Smooth muscle cell (in vitro differentiated cells): ENCODE data around the gene LRRC49. TPM values are rescaled to one million over a fixed set of nuclear protein-coding genes. Genes with fewer than 3 reads are reported as not detected.
"Not testable (repeated sequence)": the region's sequence is repeated elsewhere in the genome, so short reads cannot be mapped to it uniquely, and the experiment has no call there.

Experiments
- DNase-seq: peaks from one replicate; lab custom pipeline; 2025; ENCODE audit not compliant: unreplicated experiment; lab: John Stamatoyannopoulos, UW
- H2AFZ ChIP-seq: fragments of 200-600 bp; sonication (generic); 2 replicates; pipeline ENCODE4 v1.6.0; 2016; ENCODE audit warnings: antibody characterized with exemption, low read depth, mild to moderate bottlenecking
- H3F3A ChIP-seq: fragments of 200-600 bp; sonication (generic); 2 replicates; pipeline ENCODE4 v1.6.0; 2017; ENCODE audit warnings: antibody characterized with exemption, low read depth
- H3K27ac ChIP-seq: fragments of 200-600 bp; sonication (generic); 2 replicates; pipeline ENCODE4 v1.5.1; 2016; ENCODE audit warnings: low read depth, mild to moderate bottlenecking
- H3K27me3 ChIP-seq: fragments of 200-600 bp; sonication (generic); 2 replicates; pipeline ENCODE4 v1.6.1; 2016; ENCODE audit warnings: low read depth, mild to moderate bottlenecking
- H3K36me3 ChIP-seq: fragments of 200-600 bp; sonication (generic); 2 replicates; pipeline ENCODE4 v1.5.1; 2016; ENCODE audit warnings: low read depth
- H3K4me1 ChIP-seq: fragments of 200-600 bp; sonication (generic); 2 replicates; pipeline ENCODE4 v1.5.1; 2016; ENCODE audit warnings: low read depth
- H3K4me2 ChIP-seq: fragments of 200-600 bp; sonication (generic); 2 replicates; pipeline ENCODE4 v1.6.0; 2016; ENCODE audit warnings: mild to moderate bottlenecking
- H3K4me3 ChIP-seq: fragments of 200-600 bp; sonication (generic); 2 replicates; pipeline ENCODE4 v1.5.1; 2016; ENCODE audit warnings: mild to moderate bottlenecking
- H3K79me2 ChIP-seq: fragments of 200-600 bp; sonication (generic); 2 replicates; pipeline ENCODE4 v1.6.0; 2016; ENCODE audit warnings: low read depth, mild to moderate bottlenecking
- H3K9ac ChIP-seq: fragments of 200-600 bp; sonication (generic); 2 replicates; pipeline ENCODE4 v1.6.0; 2016; ENCODE audit warnings: low read depth
- H3K9me3 ChIP-seq: fragments of 200-600 bp; sonication (generic); replicated peaks from 2 replicates; pipeline ENCODE4 v1.5.1; 2016; ENCODE audit warnings: low read depth
- H4K20me1 ChIP-seq: fragments of 200-600 bp; sonication (generic); 2 replicates; pipeline ENCODE4 v1.6.0; 2016; ENCODE audit warnings: low read depth
- CTCF ChIP-seq: fragments of 200-600 bp; sonication (generic); IDR thresholded peaks from 2 replicates; pipeline ENCODE4 v1.5.1; 2017; ENCODE audit warnings: borderline replicate concordance, mild to moderate bottlenecking, antibody characterized with exemption; ENCODE audit not compliant: insufficient read depth, poor library complexity, severe bottlenecking
- WGBS: methylation state at CpG from one replicate; pipeline ENCODE4 v1.1.7; 2016; ENCODE audit warnings: low lambda C conversion rate; 5-methylcytosine and 5-hydroxymethylcytosine counted together
- polyA plus RNA-seq: library from polyadenylated mRNA; unstranded; fragments of >200 nt; fragmentation: Nextera tagmentation; extraction: Ambion mirVana; gene quantifications from 2 replicates; pipeline ENCODE4 v1.2.1, GENCODE V29; 2016
- total RNA-seq: library from RNA; depleted of rRNA; stranded (reverse); fragments of >200 nt; gene quantifications from 2 replicates; pipeline ENCODE4 v1.2.3, GENCODE V29; 2014

Gene LRRC49
- total and polyA plus RNA-seq, 2 experiments from 2014 or later, result 3.1 to 8.3 TPM

DNA sequence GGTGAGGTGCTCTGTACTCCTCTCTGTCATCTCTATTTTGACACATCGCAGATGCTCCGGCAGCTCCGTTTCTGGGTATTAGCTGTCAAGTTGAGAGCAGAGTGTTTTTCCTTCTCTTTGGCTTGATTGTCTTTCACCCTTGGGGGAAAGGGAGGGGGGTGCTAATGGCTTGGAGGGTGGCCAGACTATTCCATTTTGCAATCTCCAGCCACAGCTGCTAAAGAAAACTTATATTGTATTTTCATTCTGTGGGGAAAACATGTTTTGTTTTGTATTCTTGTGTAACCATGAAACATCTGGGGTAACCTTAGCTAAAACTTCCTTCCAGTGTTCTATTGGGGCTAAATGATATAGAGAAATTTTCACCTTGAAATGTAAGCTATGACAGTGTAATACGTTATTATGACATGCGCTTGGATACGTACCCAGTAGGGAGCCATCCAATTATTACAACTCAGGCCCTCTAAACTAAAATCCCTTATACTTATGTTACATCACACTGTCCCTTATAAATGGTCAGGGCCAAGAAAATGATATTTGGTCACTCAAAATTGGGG lies 24.6 kb upstream of the LRRC49 start:
- Histone ChIP-seq H3K36me3 (no peaks in the 10 kb centered on the region), H3K27me3 (no peaks in the 10 kb centered on the region), H3K27ac (no peak overlapping the region), H3K9me3 (no peaks in the 10 kb centered on the region), H3F3A (no peaks in the 10 kb centered on the region), H3K9ac (no peak overlapping the region), H4K20me1 (no peaks in the 10 kb centered on the region), H3K4me2 (no peak overlapping the region), H3K79me2 (no peaks in the 10 kb centered on the region), H3K4me1 (peaks cover 5% of the 10 kb centered on the region), H2AFZ (no peak overlapping the region), H3K4me3 (no peak overlapping the region)
- TF ChIP-seq CTCF, result no peak
- WGBS, result 70% methylated on average over 6 of the region's 6 CpGs
- no peak for DNase-seq

DNA sequence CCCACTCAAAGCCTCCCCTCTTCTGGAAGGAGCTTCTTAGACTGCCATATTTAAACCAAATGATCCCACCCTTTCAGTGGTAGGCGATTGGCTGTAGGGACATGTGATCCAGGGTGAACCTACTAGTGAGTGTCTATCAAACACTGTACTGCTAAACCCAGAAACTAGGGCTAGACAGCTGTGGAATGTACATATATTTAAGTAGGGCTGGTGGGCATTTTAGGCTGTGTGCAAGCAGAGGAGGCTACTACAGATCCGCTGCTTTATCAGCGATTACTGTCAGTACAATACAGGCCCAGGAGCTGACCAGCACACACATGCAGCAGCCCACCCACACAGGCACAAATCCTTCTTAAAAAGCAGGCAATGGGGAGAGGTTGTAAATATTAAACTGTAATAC lies 23.3 kb upstream of the LRRC49 start:
- Histone ChIP-seq H2AFZ (no peak overlapping the region), H3K36me3 (no peaks in the 10 kb centered on the region), H3K4me2 (peak overlapping the region; percentile 76), H4K20me1 (no peaks in the 10 kb centered on the region), H3F3A (no peaks in the 10 kb centered on the region), H3K27me3 (no peaks in the 10 kb centered on the region), H3K4me1 (peaks cover 5% of the 10 kb centered on the region), H3K79me2 (no peaks in the 10 kb centered on the region), H3K27ac (peak overlapping the region; percentile 62), H3K4me3 (no peak overlapping the region), H3K9ac (no peak overlapping the region), H3K9me3 (no peaks in the 10 kb centered on the region)
- 55% methylated on average over 3 of the region's 3 CpGs for WGBS
- DNase-seq, result no peak
- TF ChIP-seq CTCF, result no peak

DNA sequence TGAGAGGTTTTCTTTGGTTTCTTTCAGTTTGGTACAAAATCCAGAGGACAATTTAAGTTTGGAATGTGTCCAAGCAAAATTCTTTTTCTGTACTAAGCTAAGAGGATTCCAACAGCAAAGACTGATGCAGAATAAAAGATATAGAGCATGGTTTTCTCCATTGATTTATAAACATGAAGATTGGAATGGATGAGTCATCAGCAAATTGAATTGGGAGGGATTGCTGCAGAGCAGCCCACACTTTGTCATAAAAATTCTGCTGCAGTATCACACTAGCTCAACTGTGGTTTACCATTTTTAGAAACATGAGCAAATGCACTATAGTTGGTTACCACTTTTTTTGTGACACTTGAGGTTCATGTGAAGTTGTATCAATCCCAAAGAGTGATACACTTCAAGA lies 22.6 kb upstream of the LRRC49 start:
- Histone ChIP-seq H3K27me3 (no peaks in the 10 kb centered on the region), H4K20me1 (no peaks in the 10 kb centered on the region), H3K79me2 (no peaks in the 10 kb centered on the region), H3K36me3 (no peaks in the 10 kb centered on the region), H3K9me3 (no peaks in the 10 kb centered on the region), H2AFZ (no peak overlapping the region), H3K9ac (no peak overlapping the region), H3K4me3 (no peak overlapping the region), H3F3A (no peaks in the 10 kb centered on the region), H3K4me2 (peak overlapping the region; percentile 76), H3K4me1 (peaks cover 5% of the 10 kb centered on the region), H3K27ac (peak overlapping the region; percentile 62)
- DNase-seq, result no peak
- no peak for TF ChIP-seq CTCF

- H3K27ac ChIP-seq, H3K27me3 ChIP-seq, DNase-seq, H3K36me3 ChIP-seq, H3F3A ChIP-seq, H3K9me3 ChIP-seq, H3K4me2 ChIP-seq, H3K4me1 ChIP-seq, H2AFZ ChIP-seq, H3K79me2 ChIP-seq, H3K9ac ChIP-seq, H4K20me1 ChIP-seq, H3K4me3 ChIP-seq: not testable (repeated sequence)
- 97% methylated on average over 18 of the region's 34 CpGs for WGBS
These were observed 21.1 kb upstream of the LRRC49 start for GRCh38 chr15:70871490-70871889.
